D721Med (cell line): ENCODE measurements around the gene RPS3.

Experiments used
- DNase-seq: peaks from one replicate; pipeline ENCODE4 v3.0.0; 2011; ENCODE audit warnings: low spot score; ENCODE audit not compliant: insufficient read length
- FAIRE-seq: peaks from 2 replicates; lab custom pipeline; 2011; peaks lifted over from hg19 to GRCh38; lab: Jason Lieb, UNC
- TF ChIP-seq, protein P1 (sequence below): IDR thresholded peaks from 2 replicates; pipeline ENCODE4 v1.5.1; 2012; ENCODE audit warnings: mild to moderate bottlenecking, control low read depth; ENCODE audit not compliant: insufficient read depth; ENCODE audit errors: missing control alignments

The RPS3 gene

DNA sequence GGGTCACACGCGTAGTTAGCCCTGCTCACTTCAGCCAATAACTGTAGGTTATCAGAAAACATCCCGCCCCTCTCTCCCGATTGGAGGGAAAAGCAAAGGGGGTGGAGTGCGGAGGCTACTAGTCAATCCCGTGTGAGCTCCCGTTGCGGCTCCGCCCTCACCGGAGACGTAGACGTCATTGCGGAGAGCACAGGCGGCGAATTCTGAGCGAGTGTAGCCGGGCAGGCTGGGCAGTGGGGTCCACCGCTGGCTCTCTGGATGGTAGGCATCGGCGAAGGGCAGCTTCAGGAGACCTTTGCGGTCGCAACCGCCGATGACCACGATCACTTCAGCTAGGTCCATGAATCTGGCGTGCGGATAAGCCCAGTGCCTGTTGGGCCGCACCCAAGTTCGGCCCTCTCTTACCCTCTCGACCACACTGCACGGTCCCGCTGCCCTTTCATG is 29.0 kb downstream of the RPS3 start:
- DNase-seq (peak; percentile 99), FAIRE-seq (peak; percentile 85)
- TF ChIP-seq, protein P1, sequence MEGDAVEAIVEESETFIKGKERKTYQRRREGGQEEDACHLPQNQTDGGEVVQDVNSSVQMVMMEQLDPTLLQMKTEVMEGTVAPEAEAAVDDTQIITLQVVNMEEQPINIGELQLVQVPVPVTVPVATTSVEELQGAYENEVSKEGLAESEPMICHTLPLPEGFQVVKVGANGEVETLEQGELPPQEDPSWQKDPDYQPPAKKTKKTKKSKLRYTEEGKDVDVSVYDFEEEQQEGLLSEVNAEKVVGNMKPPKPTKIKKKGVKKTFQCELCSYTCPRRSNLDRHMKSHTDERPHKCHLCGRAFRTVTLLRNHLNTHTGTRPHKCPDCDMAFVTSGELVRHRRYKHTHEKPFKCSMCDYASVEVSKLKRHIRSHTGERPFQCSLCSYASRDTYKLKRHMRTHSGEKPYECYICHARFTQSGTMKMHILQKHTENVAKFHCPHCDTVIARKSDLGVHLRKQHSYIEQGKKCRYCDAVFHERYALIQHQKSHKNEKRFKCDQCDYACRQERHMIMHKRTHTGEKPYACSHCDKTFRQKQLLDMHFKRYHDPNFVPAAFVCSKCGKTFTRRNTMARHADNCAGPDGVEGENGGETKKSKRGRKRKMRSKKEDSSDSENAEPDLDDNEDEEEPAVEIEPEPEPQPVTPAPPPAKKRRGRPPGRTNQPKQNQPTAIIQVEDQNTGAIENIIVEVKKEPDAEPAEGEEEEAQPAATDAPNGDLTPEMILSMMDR = no peak

DNA sequence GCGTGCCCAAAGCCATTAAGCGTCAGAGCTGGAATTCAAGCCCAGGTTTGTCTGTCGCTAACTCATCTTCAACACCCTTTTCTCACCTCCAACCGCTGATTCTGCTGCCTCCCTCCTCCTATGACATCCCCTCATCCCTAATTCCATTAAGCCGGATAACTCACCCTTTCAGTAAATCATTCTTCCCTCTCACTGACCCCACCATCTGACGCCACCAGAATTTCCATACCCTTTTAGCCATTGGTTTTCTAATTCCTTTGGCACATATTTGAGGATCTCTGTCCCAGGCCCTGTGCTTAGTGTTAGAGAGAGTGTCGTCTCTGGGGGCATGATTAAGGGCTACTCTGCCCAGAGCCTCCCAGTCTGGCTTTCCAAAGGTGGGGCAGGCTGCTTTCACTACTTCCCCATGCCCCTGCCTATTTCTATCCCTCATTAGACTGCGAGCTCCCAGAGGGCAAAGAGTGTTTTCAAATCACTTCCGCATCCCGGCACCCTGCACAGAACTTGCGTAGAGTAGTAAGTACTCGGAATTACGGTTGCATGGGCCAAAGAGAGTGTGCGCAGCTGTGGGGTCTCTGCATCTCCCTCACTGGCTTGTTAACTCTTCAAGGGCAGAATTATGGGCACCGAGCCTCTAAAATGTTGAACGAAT is 29.8 kb downstream of the RPS3 start:
- TF ChIP-seq, protein P1 = no peak
- FAIRE-seq (peak; percentile 82), DNase-seq (peak; percentile 76)

DNA sequence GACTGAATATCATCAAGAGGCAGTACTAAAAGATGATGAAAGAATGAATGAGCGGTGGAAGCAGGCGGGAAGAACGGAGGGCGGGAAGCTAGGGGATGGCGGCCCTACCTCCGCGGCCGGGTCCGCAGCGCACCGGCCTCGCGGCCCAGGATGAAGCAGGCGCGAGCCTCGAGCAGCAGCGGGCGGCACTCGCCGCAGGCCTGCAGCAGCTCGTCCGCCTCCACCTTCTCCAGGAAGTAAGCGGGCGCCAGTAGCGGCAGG is 30.3 kb downstream of the RPS3 start:
- FAIRE-seq = no peak
- DNase-seq = no peak
- TF ChIP-seq, protein P1 = no peak

DNA sequence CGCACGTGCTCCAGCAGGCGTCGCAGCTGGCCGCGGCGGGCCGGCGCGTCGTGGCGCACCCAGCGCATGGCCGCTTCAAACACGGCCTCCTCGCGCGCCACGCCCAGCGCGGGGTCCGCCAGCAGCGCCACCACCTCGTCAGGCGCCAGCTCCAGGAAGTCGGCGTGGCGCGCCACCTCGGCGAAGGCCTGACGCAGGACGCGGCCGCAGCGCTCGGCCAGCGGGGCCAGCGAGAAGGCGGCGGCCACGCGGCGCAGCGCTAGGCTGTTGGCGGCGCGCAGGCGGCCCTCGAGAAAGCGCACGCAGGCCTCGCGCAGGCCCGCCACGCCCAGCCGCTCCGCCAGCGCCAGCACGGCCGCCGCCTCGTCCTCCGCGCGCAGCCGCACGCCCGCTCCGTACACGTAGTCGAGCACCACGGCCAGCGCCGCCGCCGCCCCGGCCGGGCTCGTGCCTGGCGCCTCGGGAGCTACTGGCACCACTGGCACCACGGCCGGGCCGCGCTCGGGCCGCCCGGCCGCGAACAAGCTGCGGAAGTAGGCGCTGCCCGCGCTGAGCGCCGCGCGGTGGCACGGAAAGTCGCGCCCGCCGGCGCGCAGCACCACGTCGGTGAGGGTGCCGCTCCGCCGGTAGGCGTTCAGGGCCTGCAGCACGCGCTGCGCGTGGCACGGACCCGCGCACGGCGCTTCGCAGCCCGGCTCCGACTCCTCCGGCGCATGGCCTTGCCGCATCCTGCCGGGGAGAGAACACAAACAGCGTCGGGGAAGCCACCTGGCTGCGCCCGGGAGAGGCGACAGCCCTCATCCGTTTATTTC is 30.8 kb downstream of the RPS3 start:
- TF ChIP-seq, protein P1 = no peak
- FAIRE-seq = no peak
- no peak for DNase-seq

DNA sequence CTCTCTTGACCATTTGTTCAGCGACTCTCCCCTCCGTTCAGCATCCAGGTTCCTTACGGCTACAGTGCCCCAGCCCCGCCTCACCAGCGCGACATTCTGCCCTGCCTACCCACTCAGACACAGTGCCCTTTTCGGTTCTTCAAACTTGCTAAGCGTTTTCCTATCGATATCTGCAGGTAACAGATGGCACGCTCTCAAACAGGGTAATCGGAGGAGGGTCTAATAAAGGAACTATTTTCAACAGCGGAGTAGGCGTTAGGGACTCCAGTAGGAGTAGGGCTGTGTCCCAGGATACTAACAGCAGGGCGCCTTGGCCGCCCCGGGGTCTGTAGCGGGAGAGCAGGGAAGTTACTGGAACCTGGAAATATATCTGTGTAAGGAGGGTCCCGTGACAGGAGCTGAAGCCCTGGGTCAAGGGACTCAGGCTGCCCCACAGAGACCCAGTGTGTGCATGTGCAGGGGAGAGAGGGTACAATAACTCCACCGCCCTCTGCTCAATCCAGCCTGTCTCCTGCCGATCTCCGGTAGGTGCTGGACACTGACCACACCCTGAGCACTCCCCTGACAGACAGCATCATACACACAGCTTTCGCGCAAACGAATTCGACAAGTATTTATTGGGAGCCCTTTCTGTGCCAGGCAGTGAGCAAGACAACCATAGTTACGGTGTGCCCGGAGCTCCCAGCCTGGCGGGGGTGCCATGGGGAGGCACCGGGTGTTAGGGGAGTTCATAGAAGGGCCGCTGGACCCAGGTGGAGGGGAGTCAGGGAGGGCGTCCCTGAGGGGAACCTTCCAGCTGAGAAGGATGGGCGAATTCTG is 31.6 kb downstream of the RPS3 start:
- TF ChIP-seq, protein P1 = no peak
- FAIRE-seq (no peak), DNase-seq (no peak)

DNA sequence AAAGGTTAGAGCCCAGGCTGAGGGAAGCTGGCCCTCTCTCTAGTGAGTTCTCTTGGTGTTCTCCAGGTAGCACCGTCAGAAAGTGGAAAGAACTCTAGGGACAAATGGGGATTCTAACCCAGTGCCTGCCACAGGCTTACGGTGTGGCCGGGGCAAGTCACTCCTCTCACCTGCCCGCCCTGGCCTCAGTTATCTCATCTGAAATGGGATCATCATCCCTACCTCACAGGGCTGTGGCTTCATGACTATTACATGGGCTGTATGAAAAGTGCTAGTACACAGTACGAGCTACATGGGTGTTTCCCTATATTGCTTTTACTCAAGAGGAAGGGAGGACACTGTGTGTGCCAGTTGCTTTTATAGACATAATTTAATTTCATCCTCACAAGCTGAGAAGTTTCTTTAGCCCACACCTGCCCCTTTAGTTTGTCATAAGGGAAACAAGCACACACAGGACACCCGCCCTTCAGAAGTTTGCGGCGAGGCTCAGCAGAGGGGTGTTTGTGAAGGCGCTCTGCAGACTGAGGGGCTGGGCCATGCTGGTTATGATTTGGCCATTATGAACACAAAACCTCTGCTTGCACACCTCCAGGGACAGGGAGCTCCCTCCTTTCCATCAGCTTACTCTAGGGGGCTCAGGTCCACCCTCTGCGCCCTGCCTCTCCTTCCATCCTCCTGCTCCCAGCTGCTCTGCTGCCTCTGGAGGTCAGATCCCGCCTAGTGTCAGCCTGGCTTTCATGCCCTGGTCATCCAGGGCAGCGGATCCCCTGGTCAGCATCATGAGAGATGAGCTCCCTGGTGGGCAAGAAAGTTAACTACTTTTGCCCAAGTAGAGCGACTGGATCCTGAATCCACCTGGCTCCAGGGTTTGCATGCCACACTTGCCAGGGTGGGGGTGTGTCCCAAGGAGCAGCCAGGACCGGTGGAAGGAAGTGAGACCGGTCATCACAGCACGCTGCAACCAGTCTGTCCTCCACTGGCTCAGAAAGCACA is 32.5 kb downstream of the RPS3 start:
- TF ChIP-seq, protein P1 = no peak
- DNase-seq (no peak), FAIRE-seq (no peak)
